IPS DF 19.7 (cell line): ENCODE results near the gene KIF22.
A peak's percentile ranks its signal among the peaks of the same experiment; 100 is the strongest.
"Not testable (repeated sequence)": the region's sequence is repeated elsewhere in the genome, so short reads cannot be mapped to it uniquely, and the experiment has no call there.

Experiments
- DNase-seq: peaks from one replicate; pipeline ENCODE4 v3.0.0-alpha.2; 2013; ENCODE audit warnings: low read depth, low spot score

The KIF22 gene

GRCh38 chr16:29790183-29790948, at the start of gene KIF22:
Gene KIF22 (plus strand): TSS chr16:29790751. CDS start chr16:29790760, 9 bp downstream.
- DNase-seq, result peak; percentile 92

GRCh38 chr16:29742683-29743275, 47.8 kb upstream of the KIF22 start:
- no peak for DNase-seq

GRCh38 chr16:29743475-29743826, 47.1 kb upstream of the KIF22 start:
- no peak for DNase-seq

GRCh38 chr16:29743827-29744531, 46.6 kb upstream of the KIF22 start:
- no peak for DNase-seq

GRCh38 chr16:29744541-29745101, 45.9 kb upstream of the KIF22 start:
- DNase-seq, result no peak

- no peak for DNase-seq
Measured at GRCh38 chr16:29745121-29745852, 45.3 kb upstream of the KIF22 start.

- no peak for DNase-seq
Measured at GRCh38 chr16:29745853-29746345, 44.7 kb upstream of the KIF22 start, which contains the start of gene C16orf54. Gene C16orf54 (minus strand): TSS chr16:29745990. CDS start chr16:29744951, 1,039 bp downstream.

GRCh38 chr16:29746518-29746917, 44.0 kb upstream of the KIF22 start:
- not testable (repeated sequence) for DNase-seq

- DNase-seq, result no peak
Measured at GRCh38 chr16:29747947-29748759, 42.4 kb upstream of the KIF22 start.

GRCh38 chr16:29748760-29749149, 41.8 kb upstream of the KIF22 start:
- DNase-seq, result not testable (repeated sequence)

GRCh38 chr16:29753516-29753915, 37.0 kb upstream of the KIF22 start:
- no peak for DNase-seq

- DNase-seq, result no peak
Measured at GRCh38 chr16:29756654-29757053, 33.9 kb upstream of the KIF22 start.

GRCh38 chr16:29757086-29757485, 33.5 kb upstream of the KIF22 start:
- DNase-seq, result not testable (repeated sequence)

- no peak for DNase-seq
Measured at GRCh38 chr16:29757950-29758466, 32.5 kb upstream of the KIF22 start.

GRCh38 chr16:29760567-29761279, 29.8 kb upstream of the KIF22 start:
- DNase-seq, result no peak

GRCh38 chr16:29761280-29761651, 29.3 kb upstream of the KIF22 start:
- DNase-seq, result not testable (repeated sequence)

GRCh38 chr16:29761882-29762281, 28.7 kb upstream of the KIF22 start:
- DNase-seq, result no peak

- no peak for DNase-seq
Measured at GRCh38 chr16:29763326-29763725, 27.2 kb upstream of the KIF22 start.

- no peak for DNase-seq
Measured at GRCh38 chr16:29765167-29766032, 25.2 kb upstream of the KIF22 start.
